Measurements from ENCODE around the gene SSUH2.

- TF ChIP-seq ADNP (tag; IDR thresholded peaks at IDR 0.05), result no peak
- no peak for TF ChIP-seq ZNF586 (CRISPR knock-in tag; conservative IDR thresholded peaks at IDR 0.05)
- TF ChIP-seq ZNF695 (CRISPR knock-in tag; IDR thresholded peaks at IDR 0.05), result no peak
- no peak for TF ChIP-seq LCOR (CRISPR knock-in tag; IDR thresholded peaks at IDR 0.05)
- no peak for TF ChIP-seq RNF219 (CRISPR knock-in tag; IDR thresholded peaks at IDR 0.05)
- TF ChIP-seq ZC3H11A (IDR thresholded peaks at IDR 0.05; ENCODE audit: low read depth, low read length), result no peak
- TF ChIP-seq ZNF778 (CRISPR knock-in tag; IDR thresholded peaks at IDR 0.05), result no peak
- no peak for TF ChIP-seq CTCF (IDR thresholded peaks at IDR 0.05 in 2 of 3, conservative IDR thresholded peaks at IDR 0.05 in 1 of 3; ENCODE audit: insufficient read depth in 2 of 3, low read depth in 1 of 3, low read length in 3 of 3)
- no peak for TF ChIP-seq SAP30 (IDR thresholded peaks at IDR 0.05; ENCODE audit: borderline replicate concordance, insufficient read depth, low read depth, low read length, poor library complexity, severe bottlenecking)
- no peak for TF ChIP-seq ZKSCAN1 (IDR thresholded peaks at IDR 0.05; ENCODE audit: low read depth, low read length)
- TF ChIP-seq ZNF232 (CRISPR knock-in tag; IDR thresholded peaks at IDR 0.05), result no peak
Measured at GRCh38 chr3:8658306-8659212, 14.0 kb upstream of the SSUH2 start.

Data from K562 (cell line).